OCI-LY1 (cell line): ENCODE measurements around the gene A1BG.

Experiments
- H2AFZ ChIP-seq: fragments of 200-600 bp; sonication (generic), shearing (Covaris generic); 2 replicates; pipeline ENCODE4 v1.6.0; 2014; ENCODE audit warnings: antibody characterized with exemption, mild to moderate bottlenecking, low read length
- H3F3A ChIP-seq: fragments of 200-600 bp; sonication (generic), shearing (Covaris generic); 2 replicates; pipeline ENCODE4 v1.6.0; 2014; ENCODE audit warnings: mild to moderate bottlenecking, antibody characterized with exemption, low read length, moderate library complexity; ENCODE audit not compliant: insufficient read depth
- H3K27ac ChIP-seq: fragments of 200-600 bp; sonication (generic); 2 replicates; pipeline ENCODE4 v1.5.1; 2014; ENCODE audit warnings: low read length, mixed run types, mild to moderate bottlenecking, low read depth; ENCODE audit not compliant: poor library complexity, severe bottlenecking
- H3K27me3 ChIP-seq: fragments of 200-600 bp; sonication (generic); 2 replicates; pipeline ENCODE4 v1.6.0; 2014; ENCODE audit warnings: antibody characterized with exemption, mild to moderate bottlenecking, low read length, moderate library complexity; ENCODE audit not compliant: insufficient read depth
- H3K36me3 ChIP-seq: fragments of 200-600 bp; sonication (generic); 2 replicates; pipeline ENCODE4 v1.6.1; 2014; ENCODE audit warnings: mild to moderate bottlenecking, antibody characterized with exemption, low read length, moderate library complexity, mixed read lengths; ENCODE audit not compliant: insufficient read depth
- H3K4me1 ChIP-seq: fragments of 200-600 bp; sonication (generic); 2 replicates; pipeline ENCODE4 v1.5.1; 2014; ENCODE audit warnings: mild to moderate bottlenecking, low read length, moderate library complexity; ENCODE audit not compliant: insufficient read depth, severe bottlenecking
- H3K4me2 ChIP-seq: fragments of 200-600 bp; sonication (generic), shearing (Covaris generic); 2 replicates; pipeline ENCODE4 v1.6.1; 2014; ENCODE audit warnings: low read length
- H3K4me3 ChIP-seq: fragments of 200-600 bp; sonication (generic); 2 replicates; pipeline ENCODE4 v1.5.1; 2014; ENCODE audit warnings: low read length, low read depth, mild to moderate bottlenecking, mixed read lengths; ENCODE audit not compliant: poor library complexity, severe bottlenecking
- H3K79me2 ChIP-seq: fragments of 200-600 bp; shearing (Covaris generic); 2 replicates; pipeline ENCODE4 v1.6.1; 2016; ENCODE audit warnings: mixed run types, low read length, mixed read lengths; ENCODE audit not compliant: insufficient read depth
- H3K9ac ChIP-seq: fragments of 200-600 bp; sonication (generic), shearing (Covaris generic); 2 replicates; pipeline ENCODE4 v1.6.1; 2014; ENCODE audit warnings: mild to moderate bottlenecking, low read length, mixed read lengths
- H3K9me2 ChIP-seq: fragments of 200-600 bp; sonication (generic), shearing (Covaris generic); 2 replicates; pipeline ENCODE4 v1.6.1; 2014; ENCODE audit warnings: low read depth, mild to moderate bottlenecking, low read length, mixed read lengths
- H3K9me3 ChIP-seq: fragments of 200-600 bp; shearing (Covaris generic); 2 replicates; pipeline ENCODE4 v1.6.1; 2014; ENCODE audit warnings: low read length, mixed read lengths
- H4K20me1 ChIP-seq: fragments of 200-600 bp; sonication (generic), shearing (Covaris generic); 2 replicates; pipeline ENCODE4 v1.6.0; 2016; ENCODE audit warnings: mild to moderate bottlenecking, low read length; ENCODE audit not compliant: insufficient read depth
- CTCF ChIP-seq: fragments of 200-600 bp; sonication (generic), shearing (Covaris generic); IDR thresholded peaks from 2 replicates; pipeline ENCODE4 v1.5.1; 2017; ENCODE audit warnings: mild to moderate bottlenecking, antibody characterized with exemption, low read length, moderate library complexity, mixed read lengths
- EZH2 ChIP-seq: fragments of 200-600 bp; sonication (generic), shearing (Covaris generic); IDR thresholded peaks from 2 replicates; pipeline ENCODE4 v1.8.0; 2017; ENCODE audit warnings: borderline replicate concordance, mixed run types, mild to moderate bottlenecking, antibody characterized with exemption, low read length, moderate library complexity, mixed read lengths

A1BG gene

GRCh38 chr19:58400916-58401839 lies 47.9 kb upstream of the A1BG start:
- H3K4me2 ChIP-seq: peak overlapping the region; percentile 85

GRCh38 chr19:58400316-58400915 lies 47.1 kb upstream of the A1BG start:
- H3K4me1 ChIP-seq: peaks cover 16% of the 10 kb centered on the region
- no peaks in the 10 kb centered on the region for H3K79me2 ChIP-seq
- no peaks in the 10 kb centered on the region for H3K9me2 ChIP-seq
- H3F3A ChIP-seq: 0 out of 2 replicates have a peak, but pooled peaks cover 5% of the 10 kb centered on the region
- peaks cover 6% of the 10 kb centered on the region for H3K36me3 ChIP-seq
- no peak overlapping the region for H3K27ac ChIP-seq
- H3K4me2 ChIP-seq: peak overlapping the region; percentile 65
- no peak overlapping the region for H2AFZ ChIP-seq
- peak overlapping the region; percentile 51 for H3K4me3 ChIP-seq
- TF ChIP-seq CTCF: no peak
- TF ChIP-seq EZH2: no peak
- H4K20me1 ChIP-seq: no peaks in the 10 kb centered on the region
- H3K9ac ChIP-seq: peak overlapping the region; percentile 47; the same call in 1 of the 2 replicates
- no peaks in the 10 kb centered on the region for H3K9me3 ChIP-seq
- H3K27me3 ChIP-seq: no peaks in the 10 kb centered on the region

More at GRCh38 chr19:58400916-58401839, 47.9 kb upstream of the A1BG start:
- H3K36me3 ChIP-seq: no peaks in the 10 kb centered on the region; the same call in 1 of the 2 replicates
- TF ChIP-seq EZH2 (no peak), CTCF (no peak)
- no peaks in the 10 kb centered on the region for H3K9me2 ChIP-seq
- H3K9me3 ChIP-seq: no peaks in the 10 kb centered on the region
- H3K4me1 ChIP-seq: peaks cover 16% of the 10 kb centered on the region
- H4K20me1 ChIP-seq: no peaks in the 10 kb centered on the region
- peak overlapping the region; percentile 68 for H3K9ac ChIP-seq
- H2AFZ ChIP-seq: no peak overlapping the region
- 0 out of 2 replicates have a peak, but pooled peaks cover 5% of the 10 kb centered on the region for H3F3A ChIP-seq
- no peak overlapping the region for H3K27ac ChIP-seq
- H3K27me3 ChIP-seq: no peaks in the 10 kb centered on the region
- H3K4me3 ChIP-seq: peak overlapping the region; percentile 66
- no peaks in the 10 kb centered on the region for H3K79me2 ChIP-seq

GRCh38 chr19:58399903-58400302 lies 46.6 kb upstream of the A1BG start:
- H3K4me1 ChIP-seq: peaks cover 16% of the 10 kb centered on the region
- no peaks in the 10 kb centered on the region for H3K9me3 ChIP-seq
- no peaks in the 10 kb centered on the region for H3K27me3 ChIP-seq
- H3K36me3 ChIP-seq: peaks cover 11% of the 10 kb centered on the region
- H3F3A ChIP-seq: 0 out of 2 replicates have a peak, but pooled peaks cover 5% of the 10 kb centered on the region
- TF ChIP-seq EZH2: no peak
- TF ChIP-seq CTCF: no peak
- H4K20me1 ChIP-seq: no peaks in the 10 kb centered on the region
- H3K4me2 ChIP-seq: no peak overlapping the region
- no peak overlapping the region for H3K4me3 ChIP-seq
- no peak overlapping the region for H2AFZ ChIP-seq
- no peak overlapping the region for H3K27ac ChIP-seq
- H3K9ac ChIP-seq: no peak overlapping the region
- no peaks in the 10 kb centered on the region for H3K9me2 ChIP-seq
- no peaks in the 10 kb centered on the region for H3K79me2 ChIP-seq
